GM21723 (cell line): ENCODE results near the gene ATP7B.

Experiments used
- ATAC-seq: cut with Tn5 transposase; IDR thresholded peaks from one replicate; pipeline ENCODE4 v1.9.1; 2021; ENCODE audit warnings: mild to moderate bottlenecking, moderate library complexity; ENCODE audit not compliant: unreplicated experiment

Gene ATP7B

GRCh38 chr13:51953347-51954195 lies 57.7 kb downstream of the ATP7B start:
- no peak for ATAC-seq

GRCh38 chr13:51950722-51951121 lies 60.5 kb downstream of the ATP7B start:
- no peak for ATAC-seq

GRCh38 chr13:51946163-51946669 lies 65.0 kb downstream of the ATP7B start:
- no peak for ATAC-seq

- ATAC-seq = peak; percentile 71
Measured at GRCh38 chr13:51945149-51945548, 66.1 kb downstream of the ATP7B start.

GRCh38 chr13:51944428-51944827 lies 66.8 kb downstream of the ATP7B start:
- no peak for ATAC-seq

GRCh38 chr13:51943721-51944120 lies 67.5 kb downstream of the ATP7B start:
- ATAC-seq = no peak

GRCh38 chr13:51942189-51942588 lies 69.1 kb downstream of the ATP7B start:
- no peak for ATAC-seq

- no peak for ATAC-seq
Measured at GRCh38 chr13:51938454-51938853, 72.8 kb downstream of the ATP7B start.

GRCh38 chr13:51937320-51938290 lies 73.6 kb downstream of the ATP7B start:
- ATAC-seq = no peak

GRCh38 chr13:51935326-51936171 lies 75.7 kb downstream of the ATP7B start:
- no peak for ATAC-seq

- no peak for ATAC-seq
Measured at GRCh38 chr13:51934461-51935087, 76.7 kb downstream of the ATP7B start.

- ATAC-seq = no peak
Measured at GRCh38 chr13:51933466-51934058, 77.7 kb downstream of the ATP7B start.

GRCh38 chr13:51932231-51932630 lies 79.0 kb downstream of the ATP7B start:
- no peak for ATAC-seq

- no peak for ATAC-seq
Measured at GRCh38 chr13:51931606-51932005, 79.6 kb downstream of the ATP7B start.

- ATAC-seq = no peak
Measured at GRCh38 chr13:51929699-51930098, 81.6 kb downstream of the ATP7B start.

- no peak for ATAC-seq
Measured at GRCh38 chr13:51928231-51928630, 83.0 kb downstream of the ATP7B start.

GRCh38 chr13:51927129-51927528 lies 84.1 kb downstream of the ATP7B start:
- ATAC-seq = no peak

GRCh38 chr13:51926528-51926885 lies 84.7 kb downstream of the ATP7B start:
- ATAC-seq = no peak

- ATAC-seq = no peak
Measured at GRCh38 chr13:51925865-51926527, 85.3 kb downstream of the ATP7B start.
